ENCODE data around the gene PPL.
"Not testable (repeated sequence)": the region's sequence is repeated elsewhere in the genome, so short reads cannot be mapped to it uniquely, and the experiment has no call there.

DNA sequence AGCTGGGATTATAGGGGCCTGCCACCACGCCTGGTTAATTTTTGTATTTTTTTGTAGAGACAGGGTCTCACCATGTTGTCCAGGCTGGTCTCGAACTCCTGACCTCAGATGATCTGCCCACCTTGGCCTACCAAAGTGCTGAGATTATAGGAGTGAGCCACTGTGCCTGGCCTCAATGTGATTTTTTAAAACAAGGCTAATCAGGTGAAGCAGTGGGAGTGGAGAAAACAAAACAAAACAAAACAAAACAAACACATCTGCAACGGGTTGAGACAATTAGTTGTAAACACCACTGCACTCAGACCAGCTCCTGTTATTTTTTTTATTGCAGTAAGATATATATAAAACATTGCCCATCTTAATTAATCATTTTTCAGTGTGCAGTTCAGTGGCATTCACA, 14.6 kb upstream of the PPL start:
- TF ChIP-seq POLR2A (IDR thresholded peaks at IDR 0.05): not testable (repeated sequence)
- TF ChIP-seq, protein P1, sequence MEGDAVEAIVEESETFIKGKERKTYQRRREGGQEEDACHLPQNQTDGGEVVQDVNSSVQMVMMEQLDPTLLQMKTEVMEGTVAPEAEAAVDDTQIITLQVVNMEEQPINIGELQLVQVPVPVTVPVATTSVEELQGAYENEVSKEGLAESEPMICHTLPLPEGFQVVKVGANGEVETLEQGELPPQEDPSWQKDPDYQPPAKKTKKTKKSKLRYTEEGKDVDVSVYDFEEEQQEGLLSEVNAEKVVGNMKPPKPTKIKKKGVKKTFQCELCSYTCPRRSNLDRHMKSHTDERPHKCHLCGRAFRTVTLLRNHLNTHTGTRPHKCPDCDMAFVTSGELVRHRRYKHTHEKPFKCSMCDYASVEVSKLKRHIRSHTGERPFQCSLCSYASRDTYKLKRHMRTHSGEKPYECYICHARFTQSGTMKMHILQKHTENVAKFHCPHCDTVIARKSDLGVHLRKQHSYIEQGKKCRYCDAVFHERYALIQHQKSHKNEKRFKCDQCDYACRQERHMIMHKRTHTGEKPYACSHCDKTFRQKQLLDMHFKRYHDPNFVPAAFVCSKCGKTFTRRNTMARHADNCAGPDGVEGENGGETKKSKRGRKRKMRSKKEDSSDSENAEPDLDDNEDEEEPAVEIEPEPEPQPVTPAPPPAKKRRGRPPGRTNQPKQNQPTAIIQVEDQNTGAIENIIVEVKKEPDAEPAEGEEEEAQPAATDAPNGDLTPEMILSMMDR (IDR thresholded peaks at IDR 0.05): not testable (repeated sequence)

All from heart left ventricle (tissue), 13 donors.